H9 (cell line): ENCODE measurements around the gene NAV1. TPM values are rescaled to one million over a fixed set of nuclear protein-coding genes. Genes with fewer than 3 reads are reported as not detected.

Experiments used
- DNase-seq: peaks from one replicate; pipeline ENCODE4 v3.0.0-alpha.2; 2017
- H2AFZ ChIP-seq: one replicate; pipeline ENCODE4 v1.6.1; 2013; ENCODE audit warnings: mild to moderate bottlenecking, low read length, control low read depth, moderate library complexity
- H2AK5ac ChIP-seq: 2 replicates; pipeline ENCODE4 v1.6.1; 2013; ENCODE audit warnings: low read length, control low read depth, mixed read lengths; ENCODE audit not compliant: insufficient read length
- H2BK120ac ChIP-seq: one replicate; pipeline ENCODE4 v1.6.1; 2013; ENCODE audit warnings: low read depth, mild to moderate bottlenecking, low read length, control low read depth, inconsistent platforms; ENCODE audit not compliant: poor library complexity, severe bottlenecking
- H2BK12ac ChIP-seq: 2 replicates; pipeline ENCODE4 v1.6.1; 2013; ENCODE audit warnings: low read length, control low read depth, mixed read lengths, low read depth; ENCODE audit not compliant: insufficient read length
- H2BK15ac ChIP-seq: 2 replicates; pipeline ENCODE4 v1.6.1; 2013; ENCODE audit warnings: low read depth, low read length, control low read depth
- H2BK20ac ChIP-seq: one replicate; pipeline ENCODE4 v1.6.1; 2013; ENCODE audit warnings: low read depth, mild to moderate bottlenecking, low read length, control low read depth, inconsistent platforms; ENCODE audit not compliant: poor library complexity, severe bottlenecking
- H2BK5ac ChIP-seq: 2 replicates; pipeline ENCODE4 v1.6.1; 2013; ENCODE audit warnings: low read length, control low read depth, mixed read lengths; ENCODE audit not compliant: insufficient read length
- H3K14ac ChIP-seq: 2 replicates; pipeline ENCODE4 v1.6.1; 2013; ENCODE audit warnings: low read length, control low read depth; ENCODE audit not compliant: insufficient read depth
- H3K18ac ChIP-seq: 2 replicates; pipeline ENCODE4 v1.6.1; 2013; ENCODE audit warnings: low read depth, mild to moderate bottlenecking, mixed read lengths, low read length, control low read depth; ENCODE audit not compliant: insufficient read length
- H3K23ac ChIP-seq: 2 replicates; pipeline ENCODE4 v1.6.1; 2013; ENCODE audit warnings: low read length, control low read depth, mixed read lengths, low read depth; ENCODE audit not compliant: insufficient read length
- H3K23me2 ChIP-seq: 2 replicates; pipeline ENCODE4 v1.6.1; 2013; ENCODE audit warnings: low read depth, mild to moderate bottlenecking, mixed read lengths, low read length, control low read depth; ENCODE audit not compliant: insufficient read length, poor library complexity, severe bottlenecking
- H3K27ac ChIP-seq: 2 replicates; pipeline ENCODE4 v1.5.1; 2013; ENCODE audit warnings: low read length, control low read depth, mixed read lengths, low read depth; ENCODE audit not compliant: insufficient read length
- H3K27me3 ChIP-seq: 2 replicates; pipeline ENCODE4 v1.6.1; 2013; ENCODE audit warnings: low read length, control low read depth, inconsistent platforms; ENCODE audit not compliant: insufficient read depth
- H3K4ac ChIP-seq: 2 replicates; pipeline ENCODE4 v1.6.1; 2013; ENCODE audit warnings: low read depth, mild to moderate bottlenecking, control low read depth, inconsistent platforms, low read length, moderate library complexity
- H3K4me1 ChIP-seq: 2 replicates; pipeline ENCODE4 v1.6.1; 2013; ENCODE audit warnings: low read length, control low read depth, inconsistent platforms; ENCODE audit not compliant: insufficient read depth
- H3K4me2 ChIP-seq: 2 replicates; pipeline ENCODE4 v1.6.1; 2013; ENCODE audit warnings: low read length, control low read depth, mixed read lengths; ENCODE audit not compliant: insufficient read length, insufficient read depth
- H3K56ac ChIP-seq: 2 replicates; pipeline ENCODE4 v1.6.1; 2013; ENCODE audit warnings: low read depth, mild to moderate bottlenecking, mixed read lengths, low read length, control low read depth; ENCODE audit not compliant: insufficient read length
- H3K79me1 ChIP-seq: 2 replicates; pipeline ENCODE4 v1.6.1; 2013; ENCODE audit warnings: low read depth, mild to moderate bottlenecking, moderate library complexity, low read length, control low read depth, inconsistent platforms; ENCODE audit not compliant: insufficient read depth, poor library complexity, severe bottlenecking
- H3K79me2 ChIP-seq: 2 replicates; pipeline ENCODE4 v1.6.1; 2013; ENCODE audit warnings: low read length, control low read depth, inconsistent platforms; ENCODE audit not compliant: insufficient read depth
- H3K9ac ChIP-seq: 2 replicates; pipeline ENCODE4 v1.6.1; 2013; ENCODE audit warnings: low read length, control low read depth, mixed read lengths; ENCODE audit not compliant: insufficient read length; ENCODE audit errors: extremely low read depth
- H3K9me3 ChIP-seq: one replicate; pipeline ENCODE4 v1.6.1; 2013; ENCODE audit warnings: low read depth, low read length, inconsistent platforms; ENCODE audit not compliant: control insufficient read depth
- H3T11ph ChIP-seq: one replicate; pipeline ENCODE4 v1.6.1; 2013; ENCODE audit warnings: mild to moderate bottlenecking, low read length, control low read depth, inconsistent platforms
- H4K20me1 ChIP-seq: one replicate; pipeline ENCODE4 v1.6.1; 2013; ENCODE audit not compliant: control insufficient read depth, insufficient read length, insufficient read depth
- H4K5ac ChIP-seq: 2 replicates; pipeline ENCODE4 v1.6.1; 2013; ENCODE audit warnings: low read depth, mild to moderate bottlenecking, mixed read lengths, low read length, control low read depth; ENCODE audit not compliant: insufficient read length
- H4K8ac ChIP-seq: replicated peaks from 2 replicates; pipeline ENCODE4 v1.6.1; 2013; ENCODE audit warnings: low read length, control low read depth, mixed read lengths, low read depth; ENCODE audit not compliant: insufficient read length
- H4K91ac ChIP-seq: 2 replicates; pipeline ENCODE4 v1.6.1; 2013; ENCODE audit warnings: low read depth, mild to moderate bottlenecking, moderate library complexity, mixed read lengths, low read length, control low read depth; ENCODE audit not compliant: insufficient read length
- H3K27ac Mint-ChIP-seq, 3 experiments: 2 replicates in 2 of 3; 3 replicates in 1 of 3; pipeline ENCODE4 v1.8.0; 2020 to 2021; ENCODE audit warnings: mixed read lengths in 3 of 3, mild to moderate bottlenecking in 1 of 3, moderate library complexity in 1 of 3
- H3K27me3 Mint-ChIP-seq: 2 replicates; pipeline ENCODE4 v1.8.0; 2021; ENCODE audit warnings: low read depth, mild to moderate bottlenecking, moderate library complexity, mixed read lengths
- H3K36me3 Mint-ChIP-seq, 3 experiments: 2 replicates in 2 of 3; 3 replicates in 1 of 3; pipeline ENCODE4 v1.8.0; 2020 to 2021; ENCODE audit warnings: low read depth in 3 of 3, mixed read lengths in 3 of 3; ENCODE audit not compliant: insufficient read depth in 1 of 3
- H3K4me1 Mint-ChIP-seq, 2 experiments: 2 replicates each; pipeline ENCODE4 v1.8.0; 2020; ENCODE audit warnings: mixed read lengths in 2 of 2
- H3K4me3 Mint-ChIP-seq, 2 experiments: 2 replicates in 1 of 2; 3 replicates in 1 of 2; pipeline ENCODE4 v1.8.0; 2020 to 2021; ENCODE audit warnings: mild to moderate bottlenecking in 2 of 2, mixed read lengths in 2 of 2, moderate library complexity in 1 of 2
- H3K9me3 Mint-ChIP-seq, 2 experiments: 2 replicates in 1 of 2; 3 replicates in 1 of 2; pipeline ENCODE4 v1.8.0; 2020; ENCODE audit warnings: mild to moderate bottlenecking in 2 of 2, mixed read lengths in 2 of 2, moderate library complexity in 1 of 2
- WGBS: extraction: QIAGEN DNeasy Blood & Tissue Kit; methylation state at CpG from one replicate; pipeline ENCODE4 v1.1.7; 2013; ENCODE audit warnings: missing lambda C conversion rate, low lambda C conversion rate, mixed read lengths; ENCODE audit not compliant: insufficient read length; ENCODE audit errors: extremely low coverage; 5-methylcytosine and 5-hydroxymethylcytosine counted together
- total RNA-seq: library from RNA; stranded (reverse); gene quantifications from 2 replicates; pipeline ENCODE4 v1.2.1, GENCODE V29; 2021
- TF ChIP-seq, protein P1 (sequence below): fragments of 200-600 bp; sonication (generic); conservative IDR thresholded peaks from 3 replicates; pipeline ENCODE4 v1.8.0; 2021; ENCODE audit warnings: antibody characterized with exemption, mild to moderate bottlenecking

Gene NAV1
- total RNA-seq, 1 experiment from 2014 or later = 20.5 TPM

GRCh38 chr1:201517631-201518030 is 21.3 kb upstream of the NAV1 start:
- WGBS = no CpG with 5 or more reads among the region's 7 CpGs
- Histone ChIP-seq H3K79me1 (no peaks in the 10 kb centered on the region), H3K18ac (no peak overlapping the region), H3K4ac (no peak overlapping the region), H3K56ac (no peak overlapping the region), H3K9ac (no peak overlapping the region), H3K14ac (no peak overlapping the region), H3K4me1 (no peaks in the 10 kb centered on the region), H2AFZ (no peak overlapping the region), H2BK12ac (no peak overlapping the region), H2AK5ac (no peak overlapping the region), H3T11ph (no peak overlapping the region), H3K23ac (no peak overlapping the region), H4K8ac (no peak overlapping the region), H4K5ac (no peak overlapping the region), H2BK120ac (no peak overlapping the region), H4K91ac (no peak overlapping the region), H3K4me2 (no peak overlapping the region), H3K23me2 (no peaks in the 10 kb centered on the region), H2BK20ac (no peak overlapping the region), H2BK5ac (no peak overlapping the region), H3K79me2 (no peaks in the 10 kb centered on the region), H3K9me3 (no peaks in the 10 kb centered on the region), H3K27me3 (no peaks in the 10 kb centered on the region), H3K27ac (no peak overlapping the region), H4K20me1 (no peaks in the 10 kb centered on the region), H2BK15ac (no peak overlapping the region)
- Mint-ChIP-seq H3K4me3 (no peak overlapping the region), H3K27me3 (peaks cover 3% of the 10 kb centered on the region; the same call in 1 of the 2 replicates), H3K9me3 (no peaks in the 10 kb centered on the region), H3K4me1 (peaks cover 14 to 15% of the 10 kb centered on the region in 2 experiments), H3K36me3 (no peaks in the 10 kb centered on the region), H3K27ac (no peak overlapping the region; a peak in 1 of 7 replicates)
- DNase-seq = no peak
- TF ChIP-seq, protein P1, sequence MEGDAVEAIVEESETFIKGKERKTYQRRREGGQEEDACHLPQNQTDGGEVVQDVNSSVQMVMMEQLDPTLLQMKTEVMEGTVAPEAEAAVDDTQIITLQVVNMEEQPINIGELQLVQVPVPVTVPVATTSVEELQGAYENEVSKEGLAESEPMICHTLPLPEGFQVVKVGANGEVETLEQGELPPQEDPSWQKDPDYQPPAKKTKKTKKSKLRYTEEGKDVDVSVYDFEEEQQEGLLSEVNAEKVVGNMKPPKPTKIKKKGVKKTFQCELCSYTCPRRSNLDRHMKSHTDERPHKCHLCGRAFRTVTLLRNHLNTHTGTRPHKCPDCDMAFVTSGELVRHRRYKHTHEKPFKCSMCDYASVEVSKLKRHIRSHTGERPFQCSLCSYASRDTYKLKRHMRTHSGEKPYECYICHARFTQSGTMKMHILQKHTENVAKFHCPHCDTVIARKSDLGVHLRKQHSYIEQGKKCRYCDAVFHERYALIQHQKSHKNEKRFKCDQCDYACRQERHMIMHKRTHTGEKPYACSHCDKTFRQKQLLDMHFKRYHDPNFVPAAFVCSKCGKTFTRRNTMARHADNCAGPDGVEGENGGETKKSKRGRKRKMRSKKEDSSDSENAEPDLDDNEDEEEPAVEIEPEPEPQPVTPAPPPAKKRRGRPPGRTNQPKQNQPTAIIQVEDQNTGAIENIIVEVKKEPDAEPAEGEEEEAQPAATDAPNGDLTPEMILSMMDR = no peak
